Measurements from ENCODE around the gene ZFP82. TPM values are rescaled to one million over a fixed set of nuclear protein-coding genes. Genes with fewer than 3 reads are reported as not detected.

The ZFP82 gene
- total and polyA plus RNA-seq, 2 experiments from 2014 or later = 10.2 to 18.4 TPM

DNA sequence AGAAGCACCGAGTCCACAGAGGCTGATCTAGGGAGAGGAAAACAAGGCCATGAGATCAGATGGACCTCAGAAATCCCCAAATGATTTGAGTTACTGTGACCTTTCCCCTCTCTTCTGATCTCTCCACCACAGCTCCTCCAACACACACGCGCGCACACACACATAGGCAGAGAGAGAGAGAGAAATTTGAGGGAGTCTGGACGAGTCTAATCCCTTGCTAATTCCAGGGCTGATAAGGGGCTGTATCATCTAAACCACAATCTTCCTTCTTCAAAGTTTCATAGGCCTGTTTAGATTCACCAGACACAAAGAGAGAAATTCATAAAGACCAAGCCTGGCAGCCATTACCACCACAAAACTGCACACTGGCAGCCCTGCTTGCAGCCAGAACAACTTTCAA lies 8.6 kb downstream of the ZFP82 start:
- Histone ChIP-seq H3K4me1 (ENCODE audit: low read depth) (no peaks in the 10 kb centered on the region), H3K27ac (no peak overlapping the region), H3K36me3 (peaks cover 41% of the 10 kb centered on the region), H3K9me3 (ENCODE audit: low read depth) (no peaks in the 10 kb centered on the region), H3K4me3 (no peak overlapping the region), H3K27me3 (no peaks in the 10 kb centered on the region)
- TF ChIP-seq, protein P1, sequence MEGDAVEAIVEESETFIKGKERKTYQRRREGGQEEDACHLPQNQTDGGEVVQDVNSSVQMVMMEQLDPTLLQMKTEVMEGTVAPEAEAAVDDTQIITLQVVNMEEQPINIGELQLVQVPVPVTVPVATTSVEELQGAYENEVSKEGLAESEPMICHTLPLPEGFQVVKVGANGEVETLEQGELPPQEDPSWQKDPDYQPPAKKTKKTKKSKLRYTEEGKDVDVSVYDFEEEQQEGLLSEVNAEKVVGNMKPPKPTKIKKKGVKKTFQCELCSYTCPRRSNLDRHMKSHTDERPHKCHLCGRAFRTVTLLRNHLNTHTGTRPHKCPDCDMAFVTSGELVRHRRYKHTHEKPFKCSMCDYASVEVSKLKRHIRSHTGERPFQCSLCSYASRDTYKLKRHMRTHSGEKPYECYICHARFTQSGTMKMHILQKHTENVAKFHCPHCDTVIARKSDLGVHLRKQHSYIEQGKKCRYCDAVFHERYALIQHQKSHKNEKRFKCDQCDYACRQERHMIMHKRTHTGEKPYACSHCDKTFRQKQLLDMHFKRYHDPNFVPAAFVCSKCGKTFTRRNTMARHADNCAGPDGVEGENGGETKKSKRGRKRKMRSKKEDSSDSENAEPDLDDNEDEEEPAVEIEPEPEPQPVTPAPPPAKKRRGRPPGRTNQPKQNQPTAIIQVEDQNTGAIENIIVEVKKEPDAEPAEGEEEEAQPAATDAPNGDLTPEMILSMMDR (IDR thresholded peaks at IDR 0.05; ENCODE audit: low read depth, low read length) = no peak
- DNase-seq (ENCODE audit: low read depth in 1 of 2, low spot score in 1 of 2) = peak in 1 of 2 donors; percentile 83

DNA sequence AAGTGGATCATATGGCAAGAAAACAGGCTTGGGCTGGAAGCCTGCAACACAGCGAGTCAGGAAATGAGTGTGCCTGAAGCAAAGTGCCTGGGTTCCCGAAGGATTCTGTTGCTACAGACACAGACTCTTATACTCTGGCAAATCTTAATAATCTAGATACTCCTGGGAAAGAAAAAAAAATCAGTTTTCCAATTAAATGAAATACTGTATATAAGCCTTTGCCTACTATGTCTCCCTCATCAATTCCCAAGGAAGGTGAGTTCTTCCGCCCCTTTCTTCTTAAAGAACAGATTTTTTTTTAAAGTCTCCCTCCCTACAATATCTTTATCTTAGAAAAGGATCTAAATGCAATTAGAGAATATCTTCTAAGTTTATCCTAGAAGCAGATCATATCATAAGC lies 10.3 kb downstream of the ZFP82 start:
- H3K4me3 ChIP-seq = no peak overlapping the region
- TF ChIP-seq, protein P1 (IDR thresholded peaks at IDR 0.05; ENCODE audit: low read depth, low read length) = no peak
- H3K9me3 ChIP-seq (ENCODE audit: low read depth) = no peaks in the 10 kb centered on the region
- H3K36me3 ChIP-seq = peaks cover 53% of the 10 kb centered on the region
- H3K27me3 ChIP-seq = no peaks in the 10 kb centered on the region
- DNase-seq (ENCODE audit: low read depth in 1 of 2, low spot score in 1 of 2) = no peak
- H3K27ac ChIP-seq = no peak overlapping the region
- H3K4me1 ChIP-seq (ENCODE audit: low read depth) = no peaks in the 10 kb centered on the region

DNA sequence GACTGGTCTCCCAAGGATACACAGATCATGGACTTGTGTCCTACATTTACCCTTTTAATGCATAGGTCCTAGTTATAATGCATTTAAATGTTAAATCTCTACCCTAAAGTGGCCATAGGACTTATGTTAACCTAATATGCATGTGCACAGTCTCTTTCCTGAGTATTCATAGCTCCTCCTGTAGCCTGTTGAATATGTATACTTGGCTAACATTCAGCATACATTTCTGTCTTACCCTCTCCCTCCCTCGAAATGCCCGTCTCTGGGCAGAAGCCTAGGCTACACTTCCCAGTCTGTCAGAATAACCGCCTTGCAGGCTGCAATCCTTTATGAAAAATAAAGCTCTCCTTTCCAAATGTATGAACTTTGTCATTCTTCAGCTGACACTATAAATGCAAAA lies 13.9 kb downstream of the ZFP82 start:
- Histone ChIP-seq H3K27ac (no peak overlapping the region), H3K4me1 (ENCODE audit: low read depth) (no peaks in the 10 kb centered on the region), H3K9me3 (ENCODE audit: low read depth) (no peaks in the 10 kb centered on the region), H3K36me3 (peaks cover 71% of the 10 kb centered on the region), H3K4me3 (no peak overlapping the region), H3K27me3 (no peaks in the 10 kb centered on the region)
- no peak for DNase-seq (ENCODE audit: low read depth in 1 of 2, low spot score in 1 of 2)
- TF ChIP-seq, protein P1 (IDR thresholded peaks at IDR 0.05; ENCODE audit: low read depth, low read length) = no peak

DNA sequence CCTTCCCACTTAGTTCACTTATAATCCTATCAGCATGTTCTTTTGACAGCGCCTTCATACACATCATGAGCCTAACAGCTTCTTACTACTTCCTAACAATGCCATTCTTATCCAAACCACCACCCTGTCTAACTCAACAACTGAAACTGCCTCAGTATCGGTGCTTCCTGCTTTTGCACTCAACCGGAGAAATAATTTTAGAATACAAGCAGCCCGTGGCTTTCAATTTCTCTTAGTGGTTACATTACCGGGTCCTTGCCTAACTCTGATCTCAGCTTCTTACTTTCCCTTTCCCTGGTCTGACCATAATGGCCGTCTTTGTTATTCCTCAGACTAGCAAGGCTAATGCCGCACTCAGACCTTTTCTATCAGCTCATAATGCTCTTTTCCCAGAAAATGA lies 17.0 kb downstream of the ZFP82 start:
- no peaks in the 10 kb centered on the region for H3K27me3 ChIP-seq
- no peak overlapping the region for H3K27ac ChIP-seq
- H3K4me3 ChIP-seq = no peak overlapping the region
- no peaks in the 10 kb centered on the region for H3K9me3 ChIP-seq (ENCODE audit: low read depth)
- H3K36me3 ChIP-seq = peaks cover 59% of the 10 kb centered on the region
- no peak for DNase-seq (ENCODE audit: low read depth in 1 of 2, low spot score in 1 of 2)
- TF ChIP-seq, protein P1 (IDR thresholded peaks at IDR 0.05; ENCODE audit: low read depth, low read length) = no peak
- no peaks in the 10 kb centered on the region for H3K4me1 ChIP-seq (ENCODE audit: low read depth)

DNA sequence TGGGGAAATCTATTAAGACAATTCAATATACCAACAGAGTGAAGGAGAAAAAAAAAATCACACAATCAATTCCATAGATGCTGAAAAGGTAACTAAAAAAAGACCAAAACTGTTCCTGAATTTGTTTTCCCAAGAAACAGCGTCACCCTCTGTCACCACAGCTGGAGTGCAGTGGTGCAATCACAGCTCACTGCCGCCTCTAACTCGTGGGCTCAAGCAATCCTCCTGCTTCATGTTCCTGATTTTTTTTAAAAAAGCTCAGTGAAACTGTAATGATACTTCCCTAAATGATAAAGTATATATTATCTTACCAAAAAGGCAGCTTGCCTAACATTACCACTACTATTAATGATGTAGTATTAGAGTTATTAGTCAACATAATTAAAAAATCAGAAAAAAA lies 19.9 kb downstream of the ZFP82 start:
- no peak overlapping the region for H3K4me3 ChIP-seq
- no peak for DNase-seq (ENCODE audit: low read depth in 1 of 2, low spot score in 1 of 2)
- TF ChIP-seq, protein P1 (IDR thresholded peaks at IDR 0.05; ENCODE audit: low read depth, low read length) = no peak
- no peak overlapping the region for H3K27ac ChIP-seq
- H3K4me1 ChIP-seq (ENCODE audit: low read depth) = no peaks in the 10 kb centered on the region
- no peaks in the 10 kb centered on the region for H3K9me3 ChIP-seq (ENCODE audit: low read depth)
- H3K27me3 ChIP-seq = no peaks in the 10 kb centered on the region
- H3K36me3 ChIP-seq = peaks cover 53% of the 10 kb centered on the region
